ENCODE data around the gene SUZ12.
"Not testable (repeated sequence)": the region's sequence is repeated elsewhere in the genome, so short reads cannot be mapped to it uniquely, and the experiment has no call there.

The SUZ12 gene

GRCh38 chr17:32042266-32042665, 105.5 kb downstream of the SUZ12 start:
- not testable (repeated sequence) for DNase-seq

DNA sequence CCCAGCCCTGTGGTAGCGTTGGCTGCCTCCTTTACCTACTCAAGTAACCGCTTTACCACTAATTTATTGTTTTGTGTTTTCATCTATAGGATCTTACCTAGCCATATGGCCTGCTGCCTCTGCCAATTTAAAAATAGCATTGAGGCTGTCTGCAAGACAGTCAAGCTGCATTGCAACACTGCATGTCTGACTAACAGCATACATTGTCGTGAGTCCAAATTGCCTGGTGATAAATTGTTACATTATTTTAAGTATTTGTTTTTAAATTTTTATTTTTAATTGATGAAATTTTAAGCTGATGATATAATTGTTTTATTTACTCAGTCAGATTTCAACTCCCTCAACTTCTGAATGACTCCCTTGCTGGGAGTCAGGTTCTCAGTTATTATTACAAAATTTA, 108.8 kb downstream of the SUZ12 start:
- DNase-seq: not testable (repeated sequence)

GRCh38 chr17:32047663-32048062, 110.9 kb downstream of the SUZ12 start:
- not testable (repeated sequence) for DNase-seq
